Tibial nerve (tissue), 4 donors: ENCODE results near the gene LYRM4. TPM values are rescaled to one million over a fixed set of nuclear protein-coding genes. Genes with fewer than 3 reads are reported as not detected.

ENCODE experiments used
- DNase-seq, 2 donors: peaks; one replicate each; pipeline ENCODE4 v3.0.0-alpha.2; 2019; ENCODE audit warnings: low spot score in 2 of 2
- H3K27ac ChIP-seq, 4 donors: fragments of 200-600 bp; sonication (generic) in 3 of 4; one replicate each; pipeline ENCODE4 v1.5.1; 2017 to 2019; ENCODE audit warnings: mild to moderate bottlenecking in 1 of 4
- H3K27me3 ChIP-seq, 2 donors: fragments of 200-600 bp; sonication (generic) in 1 of 2; one replicate each; pipeline versions ENCODE4 v1.5.1 to v1.6.0; 2017 to 2019
- H3K36me3 ChIP-seq, 3 donors: fragments of 200-600 bp; sonication (generic); one replicate each; pipeline ENCODE4 v1.5.1; 2018 to 2019
- H3K4me1 ChIP-seq, 4 donors: fragments of 200-600 bp; sonication (generic) in 3 of 4; one replicate each; pipeline ENCODE4 v1.5.1; 2017 to 2019
- H3K4me3 ChIP-seq, 4 donors: fragments of 200-600 bp; sonication (generic) in 3 of 4; one replicate each; pipeline ENCODE4 v1.5.1; 2017 to 2019; ENCODE audit warnings: mild to moderate bottlenecking in 1 of 4, moderate library complexity in 1 of 4
- H3K9me3 ChIP-seq, 4 donors: fragments of 200-600 bp; sonication (generic) in 3 of 4; one replicate each; pipeline ENCODE4 v1.5.1; 2017 to 2019
- CTCF ChIP-seq, 5 experiments: fragments of 200-600 bp in 3 of 5; fragments of 450-650 bp in 2 of 5; sonication (generic) in 3 of 5; IDR thresholded peaks; one replicate each; pipeline ENCODE4 v1.5.1; 2016 to 2019; ENCODE audit warnings: antibody characterized with exemption in 5 of 5, mild to moderate bottlenecking in 3 of 5, moderate library complexity in 2 of 5
- EP300 ChIP-seq, 2 donors: sonication (generic); formaldehyde crosslinking; IDR thresholded peaks; one replicate each; pipeline ENCODE4 v1.6.1; 2017; ENCODE audit warnings: antibody characterized with exemption in 2 of 2, mild to moderate bottlenecking in 1 of 2
- POLR2A ChIP-seq, 2 donors: fragments of 450-650 bp; IDR thresholded peaks; one replicate each; pipeline ENCODE4 v1.6.1; 2017; ENCODE audit warnings: antibody characterized with exemption in 2 of 2, mild to moderate bottlenecking in 2 of 2, moderate library complexity in 2 of 2
- WGBS, 2 donors: methylation state at CpG; one replicate each; pipeline ENCODE4 v1.1.5; 2018; 5-methylcytosine and 5-hydroxymethylcytosine counted together
- total RNA-seq, 4 donors: library from RNA; depleted of rRNA; stranded (reverse); fragments of >200 nt; gene quantifications; one replicate each; pipeline ENCODE4 v1.1.0, GENCODE V29; 2016

The LYRM4 gene
- total RNA-seq, 4 donors from 2014 or later: 21.8 to 31.0 (median 27.4) TPM

DNA sequence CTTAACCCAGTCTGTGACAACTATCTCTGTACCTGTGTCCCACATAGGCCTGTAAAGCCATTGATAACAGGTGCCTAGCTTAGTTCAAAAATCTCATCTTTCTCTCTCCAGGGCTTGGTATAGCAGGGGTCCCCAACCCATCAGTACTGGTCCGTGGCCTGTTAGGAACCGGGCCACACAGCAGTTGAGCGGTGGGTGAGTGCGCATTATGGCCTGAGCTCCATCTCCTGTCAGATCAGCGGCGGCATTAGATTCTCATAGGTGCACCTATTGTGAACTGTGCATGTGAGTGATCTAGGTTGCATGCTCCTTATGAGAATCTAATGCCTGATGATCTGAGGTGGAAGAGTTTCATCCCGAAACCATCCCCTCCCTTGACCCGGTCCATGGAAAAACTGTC is 3.4 kb downstream of the LYRM4 start:
- Histone ChIP-seq H3K9me3 (no peaks in the 10 kb centered on the region), H3K4me1 (peaks cover 0 to 19% (median 8%) of the 10 kb centered on the region in 4 donors), H3K36me3 (peaks cover 0 to 40% (median 0%) of the 10 kb centered on the region in 3 donors), H3K27ac (no peak overlapping the region), H3K4me3 (no peak overlapping the region), H3K27me3 (no peaks in the 10 kb centered on the region)
- TF ChIP-seq CTCF (IDR thresholded peaks at IDR 0.05) (no peak), POLR2A (IDR thresholded peaks at IDR 0.05) (no peak), EP300 (IDR thresholded peaks at IDR 0.05) (no peak)
- 98% methylated on average over 8 of the region's 8 CpGs for WGBS, 2 donors
- no peak for DNase-seq

DNA sequence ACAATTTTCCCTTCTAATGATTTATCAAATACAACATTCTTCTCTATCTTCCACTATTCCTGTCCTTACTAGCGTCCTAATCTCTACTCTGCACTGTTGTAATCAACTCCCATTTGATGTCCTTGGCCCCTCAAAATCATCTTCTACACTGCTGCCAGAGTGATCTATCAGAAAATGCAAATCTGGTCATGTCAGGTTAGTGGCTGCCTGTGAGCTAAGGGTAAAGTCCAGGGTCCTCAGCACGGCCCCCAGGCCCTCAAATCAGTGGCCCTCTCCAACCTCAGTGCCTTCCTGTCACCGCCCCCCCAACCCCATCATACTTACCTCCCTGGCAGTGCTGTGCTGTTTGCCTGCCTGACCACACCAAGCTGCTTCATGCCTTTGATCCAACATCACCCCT is 3.8 kb downstream of the LYRM4 start:
- no peak overlapping the region for H3K4me3 ChIP-seq
- H3K9me3 ChIP-seq: no peaks in the 10 kb centered on the region
- H3K27ac ChIP-seq: no peak overlapping the region
- WGBS, 2 donors: 86 to 95% methylated on average over 3 of the region's 3 CpGs
- peaks cover 0 to 43% (median 0%) of the 10 kb centered on the region in 3 donors for H3K36me3 ChIP-seq
- peaks cover 0 to 14% (median 6%) of the 10 kb centered on the region in 4 donors for H3K4me1 ChIP-seq
- no peak for TF ChIP-seq POLR2A (IDR thresholded peaks at IDR 0.05)
- no peak for TF ChIP-seq EP300 (IDR thresholded peaks at IDR 0.05)
- no peak for TF ChIP-seq CTCF (IDR thresholded peaks at IDR 0.05)
- no peaks in the 10 kb centered on the region for H3K27me3 ChIP-seq
- DNase-seq: no peak

GRCh38 chr6:5250911-5251310 is 9.8 kb downstream of the LYRM4 start:
- Histone ChIP-seq H3K9me3 (no peaks in the 10 kb centered on the region), H3K36me3 (peaks cover 0 to 33% (median 0%) of the 10 kb centered on the region in 3 donors), H3K4me3 (no peak overlapping the region), H3K27me3 (no peaks in the 10 kb centered on the region), H3K27ac (no peak overlapping the region), H3K4me1 (no peaks in the 10 kb centered on the region)
- 51 to 63% methylated on average over 4 of the region's 4 CpGs for WGBS, 2 donors
- no peak for TF ChIP-seq CTCF (IDR thresholded peaks at IDR 0.05)
- no peak for TF ChIP-seq EP300 (IDR thresholded peaks at IDR 0.05)
- TF ChIP-seq POLR2A (IDR thresholded peaks at IDR 0.05): no peak
- DNase-seq: no peak

DNA sequence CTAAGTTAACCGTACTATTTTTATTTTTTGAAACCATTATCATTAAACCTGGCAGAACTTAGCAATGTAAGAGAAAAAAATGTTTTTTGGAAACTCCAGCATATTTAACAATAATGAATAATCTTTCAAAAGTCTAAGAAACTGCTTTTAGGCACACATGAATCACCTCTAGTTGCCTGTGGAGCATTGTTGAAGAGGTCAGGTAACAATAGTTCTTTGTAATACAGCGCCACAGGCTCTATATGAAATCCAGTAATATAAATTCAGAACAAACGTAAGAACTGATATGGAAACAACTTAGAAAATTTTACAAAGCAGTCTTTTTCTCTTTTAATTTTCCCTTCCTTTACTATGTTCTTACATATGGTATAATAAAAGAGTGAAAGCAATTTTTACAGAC is 10.3 kb downstream of the LYRM4 start:
- Histone ChIP-seq H3K9me3 (no peaks in the 10 kb centered on the region), H3K27me3 (no peaks in the 10 kb centered on the region), H3K36me3 (peaks cover 0 to 31% (median 0%) of the 10 kb centered on the region in 3 donors), H3K4me1 (no peaks in the 10 kb centered on the region), H3K4me3 (no peak overlapping the region), H3K27ac (no peak overlapping the region)
- 71 to 76% methylated on average over 3 of the region's 3 CpGs for WGBS, 2 donors
- DNase-seq: no peak
- TF ChIP-seq POLR2A (IDR thresholded peaks at IDR 0.05): no peak
- TF ChIP-seq CTCF (IDR thresholded peaks at IDR 0.05): no peak
- no peak for TF ChIP-seq EP300 (IDR thresholded peaks at IDR 0.05)

DNA sequence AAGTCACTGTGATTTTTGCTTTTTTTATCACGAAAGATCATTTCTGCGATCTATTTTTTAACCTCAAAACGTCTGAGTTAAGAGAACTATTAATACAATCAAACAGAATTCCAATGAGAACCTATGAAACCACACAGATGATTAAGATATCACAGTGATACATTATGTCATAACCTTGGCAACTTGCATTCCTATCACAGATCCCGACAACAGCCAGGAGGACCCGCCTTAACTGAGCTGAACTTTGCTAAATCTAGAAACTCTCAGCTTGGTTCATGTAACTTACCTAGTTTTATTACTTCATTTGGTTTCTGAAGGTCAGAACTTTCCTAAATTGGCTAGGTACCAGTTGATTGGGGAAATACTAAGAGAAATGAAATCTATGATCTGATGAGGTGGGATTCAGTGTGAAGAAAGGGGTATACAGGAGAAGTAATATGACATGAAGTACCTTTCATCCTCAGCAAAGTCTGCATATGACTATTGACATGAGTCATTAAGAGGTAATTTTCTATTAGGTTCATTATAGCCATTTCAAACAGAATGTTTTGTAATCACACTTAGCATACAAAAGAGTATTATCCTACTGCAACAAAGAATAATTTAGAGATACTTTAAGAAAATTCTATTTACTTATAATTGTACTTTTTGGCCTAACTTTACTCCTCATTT is 11.2 kb downstream of the LYRM4 start:
- peaks cover 0 to 27% (median 0%) of the 10 kb centered on the region in 3 donors for H3K36me3 ChIP-seq
- WGBS, 2 donors: 67 to 83% methylated on average over 5 of the region's 5 CpGs
- no peak overlapping the region for H3K27ac ChIP-seq
- no peaks in the 10 kb centered on the region for H3K27me3 ChIP-seq
- no peaks in the 10 kb centered on the region for H3K9me3 ChIP-seq
- no peak for DNase-seq
- H3K4me3 ChIP-seq: no peak overlapping the region
- no peaks in the 10 kb centered on the region for H3K4me1 ChIP-seq
- TF ChIP-seq POLR2A (IDR thresholded peaks at IDR 0.05) (no peak), CTCF (IDR thresholded peaks at IDR 0.05) (no peak), EP300 (IDR thresholded peaks at IDR 0.05) (no peak)
